H1 (cell line): ENCODE results near the gene CNTN6. TPM values are rescaled to one million over a fixed set of nuclear protein-coding genes. Genes with fewer than 3 reads are reported as not detected.

Source experiments
- ATF2 ChIP-seq: IDR thresholded peaks from 2 replicates; pipeline ENCODE4 v1.6.1; 2012; ENCODE audit warnings: low read length, inconsistent platforms
- ATF3 ChIP-seq: IDR thresholded peaks from 2 replicates; pipeline ENCODE4 v1.6.1; 2011; ENCODE audit warnings: low read depth, mild to moderate bottlenecking, low read length; ENCODE audit not compliant: insufficient read depth
- HDAC6 ChIP-seq: IDR thresholded peaks from one replicate; pipeline ENCODE4 v1.7.1; 2012; ENCODE audit warnings: low read depth, mild to moderate bottlenecking, inconsistent platforms, low read length, moderate library complexity
- SIN3A ChIP-seq, 2 experiments: IDR thresholded peaks in 1 of 2; conservative IDR thresholded peaks in 1 of 2; 2 replicates each; pipeline ENCODE4 v1.6.1; 2011 to 2012; ENCODE audit warnings: low read length in 2 of 2, improper control_type of control experiment in 1 of 2, low read depth in 1 of 2, mild to moderate bottlenecking in 1 of 2
- polyA plus RNA-seq, 7 experiments: library from polyadenylated mRNA; depleted of rRNA in 3 of 7; stranded (reverse) in 5 of 7; unstranded in 2 of 7; fragments of >200 nt in 5 of 7; fragments of 200-250 nt in 2 of 7; gene quantifications; 1 replicate in 5 of 7; 2 replicates in 1 of 7; 4 replicates in 1 of 7; pipeline versions ENCODE4 v1.2.1 to v1.2.3, GENCODE V29; 2011 to 2013; ENCODE audit warnings: missing spikeins in 2 of 7, mixed read lengths in 2 of 7
- total RNA-seq: library from RNA; stranded (reverse); fragmentation: NEBNext Ultra II Directional; extraction: Animal tissue kit (Norgen Biotek cat#: 25700); gene quantifications from 2 replicates; pipeline ENCODE4 v1.2.1, GENCODE V29; 2021

CNTN6 gene
- total and polyA plus RNA-seq, 2 of the 8 experiments (the other 6 are each of a cell fraction or from before 2014, with no cell fraction given) = not detected

GRCh38 chr3:1442271-1442670, 349.4 kb downstream of the CNTN6 start (continued):
- TF ChIP-seq ATF2 (no peak), HDAC6 (no peak), ATF3 (no peak), SIN3A (conservative IDR thresholded peaks at IDR 0.05 in 1 of 2, IDR thresholded peaks at IDR 0.05 in 1 of 2; ENCODE audit: low read depth in 1 of 2, low read length in 2 of 2) (no peak)
